LNCaP clone FGC (cell line): Measurements from ENCODE around the gene ZBTB40.
A peak's percentile ranks its signal among the peaks of the same experiment; 100 is the strongest.

Experiments used
- DNase-seq: peaks from one replicate; pipeline ENCODE4 v3.0.0-alpha.2; 2011; ENCODE audit warnings: low read depth
- H3K4me3 ChIP-seq: 2 replicates; pipeline ENCODE4 v1.5.1; 2011; ENCODE audit warnings: mild to moderate bottlenecking, low read depth, low read length, control low read depth
- CTCF ChIP-seq: IDR thresholded peaks from 2 replicates; pipeline ENCODE4 v1.5.1; 2012; ENCODE audit warnings: mild to moderate bottlenecking; ENCODE audit not compliant: control insufficient read depth, insufficient read depth; ENCODE audit errors: extremely low read depth

Gene ZBTB40, protein sequence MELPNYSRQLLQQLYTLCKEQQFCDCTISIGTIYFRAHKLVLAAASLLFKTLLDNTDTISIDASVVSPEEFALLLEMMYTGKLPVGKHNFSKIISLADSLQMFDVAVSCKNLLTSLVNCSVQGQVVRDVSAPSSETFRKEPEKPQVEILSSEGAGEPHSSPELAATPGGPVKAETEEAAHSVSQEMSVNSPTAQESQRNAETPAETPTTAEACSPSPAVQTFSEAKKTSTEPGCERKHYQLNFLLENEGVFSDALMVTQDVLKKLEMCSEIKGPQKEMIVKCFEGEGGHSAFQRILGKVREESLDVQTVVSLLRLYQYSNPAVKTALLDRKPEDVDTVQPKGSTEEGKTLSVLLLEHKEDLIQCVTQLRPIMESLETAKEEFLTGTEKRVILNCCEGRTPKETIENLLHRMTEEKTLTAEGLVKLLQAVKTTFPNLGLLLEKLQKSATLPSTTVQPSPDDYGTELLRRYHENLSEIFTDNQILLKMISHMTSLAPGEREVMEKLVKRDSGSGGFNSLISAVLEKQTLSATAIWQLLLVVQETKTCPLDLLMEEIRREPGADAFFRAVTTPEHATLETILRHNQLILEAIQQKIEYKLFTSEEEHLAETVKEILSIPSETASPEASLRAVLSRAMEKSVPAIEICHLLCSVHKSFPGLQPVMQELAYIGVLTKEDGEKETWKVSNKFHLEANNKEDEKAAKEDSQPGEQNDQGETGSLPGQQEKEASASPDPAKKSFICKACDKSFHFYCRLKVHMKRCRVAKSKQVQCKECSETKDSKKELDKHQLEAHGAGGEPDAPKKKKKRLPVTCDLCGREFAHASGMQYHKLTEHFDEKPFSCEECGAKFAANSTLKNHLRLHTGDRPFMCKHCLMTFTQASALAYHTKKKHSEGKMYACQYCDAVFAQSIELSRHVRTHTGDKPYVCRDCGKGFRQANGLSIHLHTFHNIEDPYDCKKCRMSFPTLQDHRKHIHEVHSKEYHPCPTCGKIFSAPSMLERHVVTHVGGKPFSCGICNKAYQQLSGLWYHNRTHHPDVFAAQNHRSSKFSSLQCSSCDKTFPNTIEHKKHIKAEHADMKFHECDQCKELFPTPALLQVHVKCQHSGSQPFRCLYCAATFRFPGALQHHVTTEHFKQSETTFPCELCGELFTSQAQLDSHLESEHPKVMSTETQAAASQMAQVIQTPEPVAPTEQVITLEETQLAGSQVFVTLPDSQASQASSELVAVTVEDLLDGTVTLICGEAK

GRCh38 chr1:22451702-22452480, at the start of gene ZBTB40:
TSS of gene ZBTB40 (plus strand) at chr1:22451851. CDS start at chr1:22489949, 38,098 bp downstream.
- peak; percentile 70 for DNase-seq
- no peak for TF ChIP-seq CTCF
- H3K4me3 ChIP-seq = peak within 1 kb of the TSS; percentile 78

GRCh38 chr1:22402356-22403053, 49.1 kb upstream of the ZBTB40 start:
- no peak overlapping the region for H3K4me3 ChIP-seq
- TF ChIP-seq CTCF = no peak
- DNase-seq = no peak

GRCh38 chr1:22404486-22404885, 47.2 kb upstream of the ZBTB40 start:
- no peak overlapping the region for H3K4me3 ChIP-seq
- no peak for DNase-seq
- TF ChIP-seq CTCF = no peak

GRCh38 chr1:22406722-22407495, 44.7 kb upstream of the ZBTB40 start:
- no peak overlapping the region for H3K4me3 ChIP-seq
- TF ChIP-seq CTCF = no peak

GRCh38 chr1:22408230-22408629, 43.4 kb upstream of the ZBTB40 start:
- H3K4me3 ChIP-seq = no peak overlapping the region
- DNase-seq = no peak
- TF ChIP-seq CTCF = no peak

More at GRCh38 chr1:22406722-22407495, 44.7 kb upstream of the ZBTB40 start:
- DNase-seq = no peak
